Posterior cingulate gyrus (tissue), 11 donors: Measurements from ENCODE around the gene TPCN2.

Source experiments
- DNase-seq, 10 donors: peaks; one replicate each; pipeline versions ENCODE4 v3.0.0 to v3.0.0-alpha.2; 2020 to 2021; ENCODE audit warnings: mixed read lengths in 3 of 10
- intact Hi-C: fragments of 100-400 bp; cut with DNase I; formaldehyde crosslinking; loops from one replicate; pipeline ENCODE4 v1.15.1; 2023

The TPCN2 gene

GRCh38 chr11:69120096-69120875 is 71.6 kb downstream of the TPCN2 start:
- intact Hi-C loops, result loop anchor here (10.0 kb wide), 1 partner anchor 95 kb away; no protein-coding TSS in a partner anchor
- peak in 3 of 10 donors; percentile 53 to 64 (median 59) for DNase-seq

- DNase-seq, result peak in 2 of 10 donors; percentile 18 to 66
Measured at GRCh38 chr11:69121021-69121420, 72.3 kb downstream of the TPCN2 start.

GRCh38 chr11:69121621-69122325 is 73.0 kb downstream of the TPCN2 start:
- peak in 3 of 10 donors; percentile 63 to 87 (median 78) for DNase-seq
- intact Hi-C loops, result loop anchor here (10.0 kb wide), 1 partner anchor 93 kb away; no protein-coding TSS in a partner anchor

More at GRCh38 chr11:69121021-69121420, 72.3 kb downstream of the TPCN2 start:
- intact Hi-C loops, result loop anchor here (10.0 kb wide), 1 partner anchor 94 kb away; no protein-coding TSS in a partner anchor

GRCh38 chr11:69122326-69122629 is 73.5 kb downstream of the TPCN2 start:
- peak in 1 of 10 donors; percentile 63 for DNase-seq
- intact Hi-C loops, result loop anchor here (10.0 kb wide), 1 partner anchor 93 kb away; no protein-coding TSS in a partner anchor

GRCh38 chr11:69122630-69123431 is 74.1 kb downstream of the TPCN2 start:
- DNase-seq, result peak in 3 of 10 donors; percentile 71 to 84 (median 73)
- intact Hi-C loops, result loop anchor here (10.0 kb wide), 1 partner anchor 92 kb away; no protein-coding TSS in a partner anchor

DNA sequence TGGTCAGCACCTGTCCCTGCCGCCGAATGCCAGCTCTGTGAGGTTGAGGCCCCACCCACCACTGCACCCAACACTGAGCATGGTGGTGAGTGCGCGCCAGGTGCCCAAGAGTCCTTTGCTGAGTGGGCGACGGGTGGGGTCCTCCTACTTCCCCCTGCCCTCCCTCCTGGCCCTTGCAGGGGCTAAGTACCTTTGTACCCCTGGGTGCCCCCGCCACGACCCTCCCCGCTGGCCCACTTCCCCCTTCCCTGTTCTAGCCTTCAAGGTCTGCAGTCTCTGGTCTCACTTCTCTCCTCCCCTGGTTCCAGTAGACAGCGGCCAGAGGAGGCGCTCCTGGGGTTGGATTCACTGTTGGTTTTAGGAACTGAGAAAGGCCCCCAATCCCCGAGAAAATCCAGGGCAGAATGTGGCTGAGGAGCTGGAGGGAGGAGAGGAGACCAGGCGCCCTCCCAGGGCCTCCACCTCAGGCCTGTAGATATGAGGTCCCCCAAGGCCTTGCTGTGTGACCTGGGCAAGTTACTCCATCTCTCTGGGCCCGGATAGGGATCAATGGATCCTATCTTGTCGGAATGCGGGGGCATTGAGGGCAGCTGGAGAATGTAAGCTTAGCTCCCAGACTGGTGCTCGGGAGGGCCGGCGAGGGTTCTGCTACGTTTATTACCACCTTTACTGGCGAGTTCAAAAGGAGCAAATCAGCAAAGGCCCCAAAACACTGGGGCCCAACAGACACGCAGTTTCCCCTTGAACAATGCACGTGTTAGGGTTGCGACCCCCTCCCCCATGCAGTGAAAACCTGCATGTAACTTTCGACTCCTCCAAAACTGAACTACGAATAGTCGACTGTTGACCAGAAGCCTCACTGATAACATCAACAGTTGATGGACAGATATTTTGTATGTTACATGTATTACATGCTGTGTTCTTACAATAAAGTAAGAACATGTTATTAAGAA is 75.1 kb downstream of the TPCN2 start:
- peak in 3 of 10 donors; percentile 56 to 80 (median 69) for DNase-seq
- intact Hi-C loops, result loop anchor here (10.0 kb wide), 1 partner anchor 91 kb away; no protein-coding TSS in a partner anchor

- intact Hi-C loops, result loop anchor here (10.0 kb wide), 1 partner anchor 89 kb away; no protein-coding TSS in a partner anchor
- DNase-seq, result peak in 1 of 10 donors; percentile 73
Measured at GRCh38 chr11:69125861-69126260, 77.1 kb downstream of the TPCN2 start.

DNA sequence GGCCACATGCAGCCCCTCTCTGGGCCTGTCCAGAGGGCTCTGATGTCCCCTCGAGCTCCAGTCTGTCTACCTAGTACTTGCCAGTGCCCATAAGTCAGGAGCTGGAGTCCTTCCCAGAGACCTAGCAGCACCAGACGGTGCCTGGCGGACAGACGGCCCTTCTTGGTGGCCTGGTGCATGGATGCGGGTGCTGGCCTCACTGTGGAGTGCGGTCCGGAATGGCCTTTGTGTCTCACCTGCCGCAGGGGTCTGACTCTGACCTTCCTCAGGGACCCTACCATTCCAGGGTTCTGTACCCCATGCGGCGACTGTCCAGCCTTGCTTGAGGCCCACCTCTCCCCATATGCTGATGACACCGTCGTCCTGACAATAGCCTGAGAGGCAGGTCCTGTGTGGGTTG is 77.6 kb downstream of the TPCN2 start:
- peak in 2 of 10 donors; percentile 50 to 80 for DNase-seq

GRCh38 chr11:69127081-69127850 is 78.5 kb downstream of the TPCN2 start:
- intact Hi-C loops, result loop anchor here (10.0 kb wide), 1 partner anchor 88 kb away; no protein-coding TSS in a partner anchor
- peak in 3 of 10 donors; percentile 75 to 86 (median 82) for DNase-seq

More for the DNA sequence above, 77.6 kb downstream of the TPCN2 start:
- intact Hi-C loops, result loop anchor here (10.0 kb wide), 1 partner anchor 89 kb away; no protein-coding TSS in a partner anchor

GRCh38 chr11:69127884-69128283 is 79.2 kb downstream of the TPCN2 start:
- no peak for DNase-seq
- intact Hi-C loops, result loop anchor here (10.0 kb wide), 1 partner anchor 87 kb away; no protein-coding TSS in a partner anchor

DNA sequence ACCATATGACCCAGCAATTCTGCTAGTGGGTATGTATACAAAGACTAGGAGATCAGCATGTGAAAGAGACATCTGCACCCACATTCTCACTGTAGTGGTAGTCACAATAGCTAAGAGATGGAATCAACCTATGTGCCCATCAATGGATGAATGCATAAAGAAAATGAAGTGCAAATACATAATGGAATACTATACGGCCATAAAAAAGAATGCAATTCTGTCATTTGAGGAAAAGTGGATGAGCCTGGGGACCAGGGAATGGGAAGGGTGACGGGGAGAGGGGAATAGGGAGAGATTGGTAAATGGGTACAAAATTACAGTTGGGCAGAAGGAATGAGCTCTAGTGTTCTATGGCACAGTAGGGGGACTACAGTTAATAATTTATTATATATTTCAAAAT is 80.3 kb downstream of the TPCN2 start:
- intact Hi-C loops, result loop anchor here (10.0 kb wide), 1 partner anchor 86 kb away; no protein-coding TSS in a partner anchor
- DNase-seq, result no peak

GRCh38 chr11:69129647-69130046 is 80.9 kb downstream of the TPCN2 start:
- peak in 2 of 10 donors; percentile 52 to 55 for DNase-seq
- intact Hi-C loops, result loop anchor here (10.0 kb wide), 1 partner anchor 85 kb away; no protein-coding TSS in a partner anchor

GRCh38 chr11:69130654-69131053 is 81.9 kb downstream of the TPCN2 start:
- peak in 1 of 10 donors; percentile 32 for DNase-seq
- intact Hi-C loops, result no loop called here

GRCh38 chr11:69131121-69131566 is 82.4 kb downstream of the TPCN2 start:
- intact Hi-C loops, result no loop called here
- peak in 2 of 10 donors; percentile 50 to 69 for DNase-seq

DNA sequence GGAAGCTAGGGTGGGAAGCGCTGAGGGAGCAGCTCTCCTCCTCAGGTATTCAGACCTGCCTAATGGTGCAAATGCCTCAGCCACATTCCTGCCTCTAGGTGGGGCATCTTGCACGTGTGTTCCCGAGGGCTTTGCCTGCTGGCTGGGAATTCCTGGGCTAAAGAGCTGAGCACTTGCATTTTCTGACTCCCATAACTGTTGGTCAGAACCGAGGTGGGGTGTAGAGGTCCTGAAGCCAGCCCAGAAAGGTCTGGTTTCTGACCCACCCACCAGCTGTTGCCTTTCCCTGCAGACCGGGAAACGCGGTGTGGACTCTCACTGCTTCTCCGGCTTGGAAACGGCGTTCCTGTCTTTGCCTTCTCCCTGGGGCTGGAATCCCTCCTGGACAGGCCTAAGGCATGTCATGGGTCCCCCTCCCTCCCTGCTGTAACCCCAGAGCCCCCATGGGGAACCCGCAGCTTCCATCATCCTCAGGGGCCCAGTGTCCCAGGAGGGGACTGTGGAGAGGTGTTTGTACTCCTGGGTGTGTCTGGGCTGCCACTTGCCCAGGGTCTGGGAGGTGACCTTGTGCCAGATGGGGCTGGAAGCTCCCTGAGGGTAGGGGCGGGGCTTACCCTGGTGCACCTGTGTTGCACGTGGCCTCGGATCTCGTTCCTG is 83.0 kb downstream of the TPCN2 start:
- intact Hi-C loops, result no loop called here

DNA sequence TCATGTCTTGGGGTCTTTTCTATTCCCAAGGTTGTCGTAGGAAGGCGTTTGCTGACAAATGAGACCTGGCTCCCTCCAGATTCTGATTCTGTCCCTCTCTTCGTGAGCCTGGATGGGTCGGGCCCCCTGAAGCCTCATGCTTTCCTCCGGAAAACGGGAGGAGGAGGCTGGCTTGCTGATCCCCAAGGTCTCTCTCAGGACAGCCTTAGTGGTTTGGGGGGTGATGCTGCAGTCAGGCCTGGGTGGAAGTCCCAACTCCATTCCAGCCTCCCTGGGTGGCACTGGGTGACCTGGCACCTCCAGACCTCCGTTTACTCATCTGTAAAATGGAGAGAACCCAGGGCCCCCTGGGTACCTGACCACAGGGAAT is 83.6 kb downstream of the TPCN2 start:
- peak in 2 of 10 donors; percentile 63 to 71 for DNase-seq
- intact Hi-C loops, result no loop called here

More for the DNA sequence above, 83.0 kb downstream of the TPCN2 start:
- DNase-seq, result peak in 7 of 10 donors; percentile 45 to 90 (median 60)

DNA sequence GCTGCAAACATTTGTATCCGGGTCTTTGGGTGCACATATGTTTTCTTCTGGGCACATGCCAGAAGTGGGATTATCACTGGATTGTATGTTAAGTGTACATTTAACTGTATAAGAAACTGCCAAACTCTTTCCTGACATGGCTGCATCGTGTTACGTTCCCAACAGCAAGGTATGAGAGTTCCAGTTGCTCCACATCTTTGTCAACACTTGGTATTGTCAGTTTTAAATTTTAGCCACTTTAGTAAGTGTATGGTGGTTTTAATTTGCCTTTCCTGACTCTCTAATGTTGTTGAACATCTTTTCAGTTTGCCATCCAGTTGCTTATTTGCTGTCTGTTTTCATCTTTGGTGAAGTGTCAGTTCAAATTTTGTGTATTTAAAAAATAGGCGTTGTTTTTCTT is 84.5 kb downstream of the TPCN2 start:
- DNase-seq, result no peak
- intact Hi-C loops, result no loop called here
